HG03045 (cell line): ENCODE measurements around the gene NKX1-1.

Experiments used
- ATAC-seq: cut with Tn5 transposase; IDR thresholded peaks from one replicate; pipeline ENCODE4 v1.9.1; 2021; ENCODE audit warnings: mild to moderate bottlenecking, moderate library complexity; ENCODE audit not compliant: unreplicated experiment

The NKX1-1 gene

DNA sequence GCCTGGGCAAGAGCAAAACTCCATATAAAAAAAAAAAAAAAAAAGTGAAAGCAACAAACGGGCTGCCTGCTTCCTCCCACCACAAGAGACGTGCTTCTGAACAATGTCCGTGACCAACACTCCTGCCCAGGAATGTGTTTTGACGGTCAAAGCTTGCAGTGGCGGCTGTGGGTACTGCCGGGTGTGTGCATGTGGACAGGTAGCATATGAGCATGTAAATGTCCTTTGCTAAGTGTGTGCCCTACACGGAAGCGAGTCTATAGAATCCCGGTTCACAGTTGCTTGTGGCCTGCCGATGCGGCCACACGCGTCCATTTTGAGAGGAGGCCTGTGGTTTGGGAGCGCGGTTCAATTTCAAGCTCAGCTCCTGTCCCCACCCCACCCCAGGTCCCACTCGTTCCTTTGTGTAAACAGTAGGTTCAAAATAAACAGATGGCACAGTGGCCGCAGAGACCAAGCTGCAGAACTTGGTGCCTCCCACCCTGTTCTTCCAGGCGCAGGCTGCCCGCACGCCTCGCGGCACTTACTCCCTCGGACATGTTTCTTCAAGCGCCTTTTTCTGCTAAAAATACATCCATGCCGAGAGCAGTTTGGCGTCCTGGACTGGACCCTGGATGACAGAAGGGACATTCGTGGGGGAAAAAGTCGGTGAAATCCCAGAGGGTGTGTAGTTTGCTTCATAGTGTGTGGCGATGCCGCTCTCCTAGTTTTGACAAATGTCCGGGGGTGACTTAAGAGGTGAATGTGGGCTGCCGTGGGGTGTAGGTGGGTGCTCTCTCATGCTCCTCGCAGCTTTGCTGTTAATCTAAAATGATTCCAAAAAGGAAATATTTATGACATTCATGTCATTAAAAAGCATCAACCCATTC is 11.5 kb upstream of the NKX1-1 start:
- no peak for ATAC-seq

DNA sequence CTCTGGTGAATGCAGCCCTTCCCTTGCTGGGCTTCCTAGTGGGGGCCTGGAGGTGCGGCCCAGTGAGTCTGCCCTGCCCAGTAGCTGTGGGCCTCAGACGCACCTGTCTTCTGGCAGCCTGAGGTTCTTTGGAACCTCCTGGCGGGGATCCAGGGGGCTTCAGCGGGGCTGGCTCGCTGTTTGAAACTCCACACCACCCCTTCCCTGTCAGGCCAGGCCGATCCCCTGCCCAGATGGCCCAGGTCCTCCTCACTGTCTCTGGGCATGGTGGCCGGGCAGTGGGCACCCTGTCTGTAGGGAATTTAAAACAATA is 10.7 kb upstream of the NKX1-1 start:
- ATAC-seq: no peak

DNA sequence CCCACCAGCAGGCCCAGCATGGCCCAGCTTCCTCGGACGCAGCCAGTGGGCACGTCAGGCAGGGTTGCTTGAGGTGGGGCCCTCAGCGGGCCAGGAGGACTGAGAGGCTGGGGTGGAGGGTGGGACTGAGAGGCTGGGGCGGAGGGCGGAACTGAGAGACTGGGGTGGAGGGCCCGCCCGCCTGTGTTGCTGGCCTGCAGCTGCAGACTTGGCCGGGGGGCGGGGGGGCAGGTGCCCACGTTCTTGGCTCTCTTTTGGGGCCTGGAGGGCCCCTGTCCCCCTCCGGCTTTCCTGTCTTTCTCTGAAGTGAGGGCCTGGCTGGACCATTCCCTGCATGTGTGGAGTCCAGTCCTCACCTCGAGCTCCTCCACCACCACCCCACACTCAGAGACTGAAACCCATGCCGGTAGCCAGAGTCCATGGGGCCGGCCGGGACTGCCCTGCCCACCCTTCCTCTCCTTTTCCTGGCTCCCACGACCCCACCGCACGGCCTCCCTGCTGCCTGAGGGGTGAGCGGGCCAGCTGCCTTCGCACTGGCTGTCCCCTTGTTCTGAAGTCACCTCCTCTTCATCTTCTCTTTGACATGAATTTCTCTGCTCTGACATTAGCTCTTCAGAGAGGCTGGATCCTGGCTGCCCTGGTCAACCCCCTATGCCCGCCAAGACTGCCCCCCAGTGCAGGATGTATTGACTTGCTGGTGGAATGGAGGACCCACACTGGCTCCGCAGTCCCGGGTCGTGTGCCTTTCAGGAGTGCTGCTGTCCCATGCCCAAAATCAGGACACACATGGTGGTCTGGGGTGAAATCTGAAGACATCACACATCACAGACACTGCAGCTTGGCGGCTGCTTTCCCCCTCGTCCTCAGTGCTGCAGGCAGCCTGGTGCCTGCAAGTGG is 10.1 kb upstream of the NKX1-1 start:
- ATAC-seq: no peak

DNA sequence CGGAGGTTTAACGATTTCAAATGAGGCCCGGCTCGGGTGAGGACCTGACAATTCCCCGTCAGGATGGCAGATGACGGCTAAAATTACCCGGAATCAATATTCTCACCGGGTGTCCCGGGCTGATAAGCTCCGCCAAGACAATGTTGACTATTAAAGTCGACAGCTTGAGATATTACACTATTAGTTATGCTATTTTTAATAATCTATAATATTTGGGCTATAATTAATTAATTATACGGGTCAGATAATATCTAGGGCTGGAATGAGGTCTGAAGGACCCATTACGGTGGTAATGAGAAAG is 9.4 kb upstream of the NKX1-1 start:
- no peak for ATAC-seq

DNA sequence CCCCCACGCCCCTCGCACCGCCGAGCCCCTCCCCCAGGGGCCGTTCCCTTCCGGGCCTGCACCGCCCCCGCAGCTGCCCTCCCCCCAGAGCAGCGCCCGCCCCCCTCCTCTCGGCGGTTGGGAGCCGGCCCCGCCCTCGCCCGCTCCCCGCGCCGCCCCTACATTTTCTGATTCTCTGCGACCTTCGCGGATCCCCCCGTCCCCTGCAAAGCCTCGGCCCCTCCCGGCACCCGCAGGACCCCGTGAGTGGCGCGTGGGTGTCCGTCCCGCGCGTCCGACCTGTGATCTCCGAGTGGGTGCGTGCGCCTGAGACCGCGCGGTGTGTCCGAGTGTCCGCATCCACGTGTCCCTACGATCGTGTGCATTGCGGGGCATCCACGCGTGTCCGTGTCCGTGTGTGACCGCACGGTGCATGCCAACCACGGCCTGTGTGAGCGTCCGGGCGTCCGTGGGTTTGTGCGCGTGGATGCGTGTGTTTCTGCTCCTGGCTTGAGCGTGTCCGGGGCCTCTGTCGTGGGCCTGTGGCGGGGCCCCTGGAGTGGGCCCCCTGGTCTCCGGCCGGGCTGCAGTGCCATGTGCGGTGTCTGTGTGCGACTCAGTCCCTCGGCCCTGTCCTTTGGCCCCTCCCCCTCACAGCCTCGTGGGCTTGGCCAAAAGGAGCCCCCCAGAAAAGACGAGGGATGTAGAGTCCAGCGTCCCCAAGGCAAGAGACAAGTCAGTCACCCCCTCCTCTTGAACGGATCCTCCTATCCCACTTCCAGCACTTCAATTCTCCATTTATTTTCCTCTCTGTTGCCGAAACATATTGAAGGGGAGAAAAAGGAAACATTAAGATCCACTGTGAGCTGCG is 8.8 kb upstream of the NKX1-1 start:
- ATAC-seq: no peak

DNA sequence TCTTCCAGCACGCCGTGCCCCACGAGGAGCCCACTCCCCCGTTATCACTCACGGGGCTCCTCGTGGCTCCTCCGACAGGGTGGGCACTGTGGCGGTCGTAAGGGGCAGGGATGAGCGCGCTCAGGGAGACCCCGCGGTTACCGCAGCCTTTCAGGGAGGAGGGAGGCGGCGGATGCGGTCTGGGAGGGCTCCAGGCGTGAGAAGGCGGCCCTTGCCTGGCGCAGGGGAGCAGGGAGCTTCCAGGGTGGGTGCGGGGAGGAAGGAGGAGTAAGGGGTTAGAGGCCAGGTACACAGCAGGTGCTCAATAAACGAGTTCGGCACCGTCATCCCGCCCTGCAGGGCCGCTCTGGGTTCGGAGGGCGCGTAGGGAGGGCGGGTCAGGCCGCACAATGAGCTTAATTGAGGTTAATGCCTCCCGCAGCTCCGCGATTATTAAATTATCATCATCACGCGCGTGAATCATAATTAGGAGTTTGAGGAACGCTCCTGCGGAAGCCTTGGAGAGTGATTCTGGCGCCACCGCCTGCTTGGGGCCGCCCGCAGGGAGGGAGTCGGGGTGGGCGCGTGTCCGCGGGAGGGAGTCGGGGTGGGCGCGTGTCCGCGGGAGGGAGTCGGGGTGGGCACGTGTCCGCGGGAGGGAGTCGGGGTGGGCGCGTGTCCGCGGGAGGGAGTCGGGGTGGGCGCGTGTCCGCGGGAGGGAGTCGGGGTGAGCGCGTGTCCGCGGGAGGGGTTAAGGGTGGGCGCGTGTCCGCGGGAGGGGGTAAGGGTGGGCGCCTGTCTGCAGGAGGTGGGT is 7.6 kb upstream of the NKX1-1 start:
- no peak for ATAC-seq

DNA sequence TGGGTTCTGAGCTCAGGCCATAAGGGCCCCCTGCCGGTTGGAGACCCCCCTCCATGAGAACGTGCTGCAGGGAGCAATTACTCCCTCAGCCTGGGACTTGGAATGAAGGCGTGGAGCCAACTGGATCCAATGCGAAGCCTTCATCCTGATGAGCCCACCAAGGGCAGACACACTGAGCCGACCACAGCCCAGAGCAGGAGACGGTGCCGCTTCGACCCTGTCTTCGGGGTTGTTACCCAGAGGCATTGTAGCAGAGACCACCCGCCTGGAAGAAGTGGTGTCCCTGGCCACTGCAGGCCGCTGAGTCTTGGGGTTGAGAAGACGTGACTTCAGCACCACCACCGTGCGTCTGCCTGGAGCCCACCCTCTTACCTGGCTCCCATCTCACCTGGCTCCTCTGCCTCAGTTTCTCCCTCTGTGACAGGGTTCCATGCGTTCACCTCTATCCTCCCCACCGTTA is 7.0 kb upstream of the NKX1-1 start:
- no peak for ATAC-seq

DNA sequence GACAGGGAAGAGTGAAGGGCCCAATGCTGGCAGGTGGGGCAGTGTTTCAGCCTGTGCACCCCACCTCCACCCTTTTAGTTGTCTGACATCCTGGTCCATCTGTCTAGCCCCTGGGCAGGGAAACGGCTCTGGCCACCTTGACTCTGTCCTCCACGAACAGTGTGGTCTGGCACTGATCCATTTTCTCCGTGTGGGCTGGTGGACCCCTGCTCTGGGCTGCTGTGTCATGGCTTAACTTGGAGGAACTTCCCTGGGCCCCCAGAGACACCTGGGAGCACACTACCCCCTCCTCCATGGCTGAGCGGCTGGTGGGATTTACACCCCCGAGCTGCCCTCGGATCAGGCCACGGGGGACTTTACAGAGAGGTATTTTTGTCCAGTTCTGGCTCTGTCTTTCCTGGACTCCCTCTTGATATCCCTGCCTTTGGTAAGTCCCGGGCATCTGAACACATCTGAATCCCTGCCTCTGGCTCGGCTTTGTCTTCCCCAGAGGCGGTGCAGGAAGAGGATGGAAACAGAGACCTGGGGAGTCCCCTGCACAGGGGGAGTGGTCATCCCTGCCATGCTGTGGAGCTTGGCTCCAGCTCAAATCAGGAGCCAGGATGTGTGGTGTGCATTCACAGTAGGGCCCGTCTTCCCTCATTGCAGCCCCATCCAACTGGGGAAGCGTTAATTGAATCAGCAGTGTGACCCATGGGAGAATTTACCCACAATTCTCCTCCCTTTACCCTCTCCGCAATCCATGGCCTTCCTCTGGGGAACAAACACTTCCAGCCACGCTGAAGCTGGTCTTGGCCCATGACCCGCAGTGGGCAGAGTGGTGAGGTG is 6.3 kb upstream of the NKX1-1 start:
- no peak for ATAC-seq

DNA sequence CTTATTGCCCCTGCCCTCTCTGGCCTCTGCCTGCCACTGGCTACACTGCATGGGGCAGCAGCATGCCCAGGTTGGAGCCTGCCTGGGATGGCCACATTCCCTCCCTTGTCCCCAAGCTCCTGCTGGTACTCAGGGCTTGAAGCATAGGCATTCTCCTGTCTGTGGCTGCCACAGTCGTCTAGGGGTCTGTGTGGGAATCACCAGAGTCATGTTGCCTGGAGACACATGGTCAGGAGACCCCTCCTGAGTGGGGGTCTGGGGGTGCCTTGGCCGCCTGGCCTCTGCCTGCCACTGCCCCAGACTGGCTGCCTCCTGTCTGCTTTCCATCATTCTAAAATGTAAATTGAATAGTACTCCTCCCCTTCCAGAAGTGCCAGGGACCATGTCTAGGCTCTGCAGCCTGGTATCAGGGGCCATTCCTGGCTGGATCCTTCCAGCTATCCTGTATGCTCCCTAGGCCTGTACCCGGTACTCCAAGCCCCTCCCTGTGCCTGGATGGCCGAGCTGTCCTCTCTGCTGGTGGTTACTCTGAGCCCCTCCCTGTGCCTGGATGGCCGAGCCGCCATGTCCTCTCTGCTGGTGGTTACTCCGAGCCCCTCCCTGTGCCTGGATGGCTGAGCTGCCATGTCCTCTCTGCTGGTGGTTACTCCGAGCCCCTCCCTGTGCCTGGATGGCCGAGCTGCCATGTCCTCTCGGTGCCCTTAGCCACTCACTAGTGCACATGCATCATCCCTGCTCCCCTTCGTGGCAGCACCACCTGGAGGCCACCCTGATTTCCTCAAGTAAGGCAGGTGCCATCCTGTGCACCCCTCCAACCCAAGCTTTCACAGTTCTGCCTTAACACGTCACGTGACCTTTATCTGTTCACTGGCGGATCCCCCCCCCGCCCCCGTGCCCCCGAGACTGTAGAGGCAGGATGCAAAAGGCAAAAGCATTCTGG is 5.5 kb upstream of the NKX1-1 start:
- ATAC-seq: no peak

DNA sequence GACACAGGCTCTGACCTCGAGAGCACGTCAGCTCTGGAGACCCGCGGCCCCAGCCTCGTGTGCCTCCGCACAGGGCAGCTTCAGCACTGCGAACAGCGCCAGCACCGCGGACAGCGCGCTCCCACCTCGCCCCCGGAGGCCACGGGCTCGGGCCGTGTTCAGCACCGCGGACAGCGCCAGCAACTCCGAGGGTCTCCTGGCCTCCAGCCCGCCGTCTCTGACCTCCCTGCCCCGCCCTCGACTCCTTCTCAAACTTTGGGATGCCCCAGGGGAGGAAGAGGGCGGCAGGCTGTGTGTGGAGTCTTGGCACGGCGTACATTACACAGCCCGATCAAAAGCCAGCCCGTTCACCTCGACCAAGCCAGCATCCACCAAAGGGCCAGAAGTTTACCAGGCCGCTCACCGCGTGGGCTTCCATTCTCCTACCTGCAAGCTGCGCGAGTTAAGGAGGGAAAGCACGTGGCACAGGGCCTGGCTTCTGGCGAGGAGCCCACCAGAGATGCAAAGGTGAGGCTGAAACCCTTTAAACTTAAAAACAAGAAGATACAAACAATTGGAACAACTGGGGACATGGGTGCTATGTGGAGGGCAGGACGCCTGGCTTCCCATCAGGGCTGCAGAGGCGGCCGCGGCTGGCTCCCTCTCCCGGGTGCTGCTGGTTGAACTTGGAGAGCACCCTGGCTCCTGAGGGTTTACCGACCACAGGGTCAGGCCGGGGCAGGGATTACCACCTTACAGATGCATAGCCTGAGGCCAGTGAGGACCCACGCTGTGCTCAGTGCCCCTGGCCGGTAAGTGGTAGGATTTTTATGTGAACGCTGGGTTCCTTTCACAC is 4.5 kb upstream of the NKX1-1 start:
- ATAC-seq: no peak

DNA sequence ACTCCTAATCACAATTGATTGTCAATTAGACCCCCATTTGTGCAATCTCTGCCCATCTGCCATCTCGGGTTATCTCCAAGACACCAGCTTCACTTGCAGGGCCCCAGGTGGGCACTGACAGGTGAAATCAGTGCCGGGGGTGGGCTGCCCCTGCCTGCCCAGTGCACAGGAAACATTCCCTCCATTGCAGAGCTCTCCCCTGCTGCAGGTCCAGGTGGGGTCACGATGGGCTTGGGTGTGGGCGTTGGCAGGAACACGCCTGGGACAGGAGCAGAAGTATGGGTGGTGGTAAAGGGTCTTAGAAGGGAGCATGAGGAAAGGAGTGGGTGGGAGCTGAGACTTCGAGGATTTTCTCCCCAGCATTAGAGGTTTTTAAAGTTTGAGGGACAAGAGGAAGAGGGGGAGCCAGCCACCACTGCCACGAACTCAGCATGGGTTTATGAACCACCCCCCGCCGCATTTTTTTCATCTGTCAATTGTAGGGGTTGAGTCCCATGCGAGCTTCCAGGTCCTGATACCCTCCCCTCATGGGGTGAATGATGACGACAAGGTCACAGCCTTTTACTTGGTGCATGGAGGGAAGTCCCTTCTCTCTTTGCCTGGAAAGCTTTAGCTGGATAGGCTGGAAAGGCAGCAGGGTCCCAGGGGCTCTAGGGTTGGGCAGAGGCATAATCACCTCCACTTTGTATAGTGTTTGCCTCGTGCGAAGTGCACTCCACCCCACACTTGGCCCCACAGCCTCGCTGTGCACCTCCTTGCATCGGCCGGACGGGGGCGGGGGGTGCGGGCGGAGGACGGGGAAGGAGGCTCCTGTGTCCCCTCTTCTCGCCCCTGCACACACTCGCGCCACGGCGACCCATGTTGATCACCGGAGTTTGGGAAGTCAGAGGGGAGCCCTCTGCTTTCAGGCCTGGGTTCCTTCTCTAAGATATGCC is 3.5 kb upstream of the NKX1-1 start:
- no peak for ATAC-seq

DNA sequence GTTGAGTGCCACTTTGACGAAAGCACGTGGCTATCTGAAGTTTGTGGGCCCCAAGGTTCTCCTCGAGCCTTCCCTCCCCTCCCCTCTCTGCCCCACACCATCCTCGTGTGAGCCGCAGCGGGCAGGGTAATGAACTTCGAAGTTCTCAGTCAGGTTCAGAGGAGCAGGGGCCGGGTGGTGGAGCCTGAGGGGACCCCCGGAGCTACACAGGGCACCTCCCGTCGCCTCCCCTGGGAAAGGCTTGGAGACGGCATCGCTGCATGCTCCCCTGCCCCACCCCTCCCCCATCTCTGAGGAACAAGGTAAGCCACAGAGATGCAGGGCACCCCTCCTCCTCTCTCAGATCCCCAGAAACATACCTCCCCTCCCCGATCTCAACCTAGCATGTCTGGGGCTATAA is 2.8 kb upstream of the NKX1-1 start:
- ATAC-seq: no peak

DNA sequence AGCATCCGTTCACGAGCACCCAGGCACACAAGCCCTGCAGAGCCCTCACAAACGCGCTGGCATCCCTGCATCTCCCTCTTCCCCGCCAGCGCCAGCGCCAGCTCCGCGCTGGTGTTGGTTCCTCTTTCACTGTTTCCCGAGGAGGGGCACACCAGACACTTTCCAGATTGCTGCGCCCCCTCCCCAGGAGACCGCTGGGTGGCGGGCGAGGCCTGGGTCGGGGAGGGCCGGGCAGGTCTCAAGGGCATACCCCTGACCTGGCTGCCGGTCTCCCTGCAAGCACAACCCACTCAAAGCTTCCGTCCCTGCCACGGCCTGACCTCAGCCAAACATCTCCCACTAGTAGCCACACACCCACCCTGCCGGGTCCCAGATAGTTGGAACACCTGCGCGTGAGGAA is 2.2 kb upstream of the NKX1-1 start:
- ATAC-seq: no peak

DNA sequence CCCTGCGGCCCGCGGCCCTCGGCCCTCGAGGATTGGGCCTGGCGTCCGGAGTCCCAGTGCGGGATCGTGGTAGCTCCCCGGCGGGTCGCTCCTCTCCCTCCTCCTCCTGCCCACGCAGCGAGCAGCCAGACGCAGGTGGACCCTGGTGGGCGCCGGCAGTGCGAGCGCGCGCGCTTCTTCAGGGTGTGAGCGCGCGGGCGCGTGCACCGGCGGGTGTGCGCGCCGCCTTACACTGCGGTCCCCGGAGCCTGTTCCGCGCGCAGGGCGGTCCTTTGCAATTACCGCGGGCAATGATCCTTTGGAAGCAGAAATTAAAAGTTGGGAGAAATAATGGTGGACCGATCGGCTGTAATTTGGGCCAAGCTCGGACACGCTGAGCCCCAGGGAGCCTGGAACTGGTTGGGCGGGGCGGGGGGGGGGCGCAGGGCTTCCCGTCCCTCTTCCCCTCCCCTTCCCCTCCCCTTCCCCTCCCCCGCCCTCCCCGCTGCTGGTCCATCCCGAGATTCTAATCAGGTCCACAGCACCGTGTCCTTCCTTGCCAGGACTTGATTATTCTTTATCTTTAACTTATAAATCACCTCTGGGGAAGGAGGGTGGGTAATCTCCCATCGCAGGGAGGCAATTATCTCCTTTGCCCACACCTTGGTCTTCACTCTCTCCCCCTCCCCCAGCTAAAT is 1.6 kb upstream of the NKX1-1 start:
- ATAC-seq: no peak

DNA sequence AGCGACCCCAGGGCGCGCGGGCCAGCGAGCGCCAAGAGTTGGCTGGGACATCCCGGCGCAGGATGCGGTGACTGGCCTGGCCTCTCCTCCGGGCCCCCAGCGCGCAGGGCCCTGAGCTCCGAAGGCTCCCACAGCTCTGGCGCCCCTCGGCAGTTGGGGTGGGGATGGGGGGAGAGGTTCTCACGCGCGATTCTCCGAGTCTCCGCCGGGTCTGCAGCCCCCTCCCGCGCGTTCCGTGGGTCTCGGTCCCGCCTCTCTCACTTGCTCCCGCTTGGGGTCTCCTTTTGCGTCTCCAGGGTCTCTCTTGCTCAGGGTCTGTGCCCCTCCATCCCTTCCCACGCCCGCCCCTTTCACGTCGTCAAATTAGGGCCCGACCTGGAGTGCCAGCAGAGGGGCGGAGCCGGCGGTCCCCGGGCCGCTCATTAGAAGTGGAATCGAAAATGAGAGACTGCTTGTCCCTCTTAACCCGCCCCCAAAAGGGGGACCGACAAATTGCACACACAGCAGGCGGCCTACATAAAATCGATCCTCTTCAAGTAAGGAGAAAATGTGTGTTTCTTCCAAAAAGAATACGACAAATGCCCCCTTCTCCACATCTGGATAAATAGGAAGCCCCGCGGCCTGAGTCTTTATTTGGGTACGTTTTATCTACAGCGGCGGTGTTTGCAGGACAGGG is 877 bp upstream of the NKX1-1 start:
- no peak for ATAC-seq
